GM21526 (cell line): ENCODE measurements around the gene ELAVL1.
"Not testable (repeated sequence)": the region's sequence is repeated elsewhere in the genome, so short reads cannot be mapped to it uniquely, and the experiment has no call there.

Source experiments
- ATAC-seq: cut with Tn5 transposase; IDR thresholded peaks from one replicate; pipeline ENCODE4 v1.9.1; 2021; ENCODE audit warnings: moderate library complexity; ENCODE audit not compliant: unreplicated experiment, low FRiP score

Gene ELAVL1

DNA sequence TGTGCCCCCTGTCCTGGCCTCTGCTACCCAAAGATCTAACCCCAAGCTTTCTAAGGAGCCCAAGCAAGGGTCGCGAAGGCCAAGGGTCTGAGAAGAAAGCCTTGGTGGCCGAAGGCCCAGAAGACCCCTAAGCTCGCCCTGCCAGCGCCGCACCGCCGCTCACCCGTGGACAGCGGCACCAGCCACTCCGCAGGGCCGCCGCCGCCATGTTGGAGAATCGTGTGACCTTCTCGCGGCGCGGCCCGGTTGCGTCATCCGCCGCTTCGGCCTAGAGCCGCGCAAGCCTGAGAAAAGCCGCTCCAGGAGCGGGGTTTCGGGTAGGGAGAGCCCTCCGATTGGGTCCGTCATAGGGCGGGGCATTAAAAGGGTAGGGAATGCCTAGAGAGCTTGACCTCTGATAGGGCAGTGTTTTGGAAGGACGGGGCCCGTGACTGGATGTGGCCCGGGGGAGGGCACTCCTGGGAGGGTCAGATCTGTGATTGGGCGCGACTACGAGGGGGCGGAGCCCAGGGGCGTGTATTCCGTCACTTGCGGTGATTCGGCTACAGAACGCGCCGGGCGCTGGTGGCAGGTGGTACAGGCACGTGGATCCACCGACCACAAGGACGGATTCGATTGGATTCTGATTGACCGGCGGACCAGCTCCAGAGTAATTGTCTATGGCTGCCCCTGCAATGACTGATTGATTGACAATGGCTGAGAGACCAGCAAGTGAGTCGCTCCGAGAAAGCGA, 61.8 kb downstream of the ELAVL1 start, which contains the start of gene TIMM44:
TIMM44 (minus strand) TSS at position 223 of the 733 bp plus-strand sequence; CDS start at position 208, 15 bp downstream.
- peak; percentile 83 for ATAC-seq

- no peak for ATAC-seq
These were observed 62.4 kb downstream of the ELAVL1 start for GRCh38 chr19:7942981-7943443.

DNA sequence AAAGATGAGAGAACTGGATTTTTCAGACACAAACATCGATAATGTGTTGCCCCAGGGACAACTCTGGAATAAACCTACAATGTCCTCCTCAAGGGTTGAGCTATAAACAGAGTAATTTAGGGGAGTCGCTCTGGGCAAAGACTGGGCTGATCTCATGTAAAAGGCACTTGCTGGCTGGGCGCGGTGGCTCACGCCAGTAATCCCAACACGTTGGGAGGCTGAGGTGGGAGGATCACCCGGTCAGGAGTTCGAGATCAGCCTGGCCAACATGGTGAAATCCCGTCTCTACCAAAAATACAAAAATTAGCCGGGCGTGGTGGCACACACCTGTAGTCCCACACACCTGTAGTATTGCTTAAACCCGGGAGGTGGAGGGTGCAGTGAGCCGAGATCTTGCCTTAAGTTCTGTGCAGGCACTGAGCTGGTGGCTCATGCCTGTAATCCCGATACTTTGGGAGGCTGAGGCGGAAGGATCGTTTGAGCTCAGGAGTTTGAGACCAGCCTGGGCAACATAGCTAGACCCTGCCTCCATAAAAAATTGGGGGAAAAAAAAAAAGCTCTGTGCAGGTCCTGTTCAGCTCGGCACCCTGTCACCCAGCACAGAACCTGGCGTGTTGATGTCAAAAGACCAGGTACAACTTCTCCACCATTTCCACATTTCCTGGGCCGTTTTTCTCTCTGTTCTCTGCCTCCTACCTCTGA, 63.4 kb downstream of the ELAVL1 start:
- ATAC-seq, result no peak

DNA sequence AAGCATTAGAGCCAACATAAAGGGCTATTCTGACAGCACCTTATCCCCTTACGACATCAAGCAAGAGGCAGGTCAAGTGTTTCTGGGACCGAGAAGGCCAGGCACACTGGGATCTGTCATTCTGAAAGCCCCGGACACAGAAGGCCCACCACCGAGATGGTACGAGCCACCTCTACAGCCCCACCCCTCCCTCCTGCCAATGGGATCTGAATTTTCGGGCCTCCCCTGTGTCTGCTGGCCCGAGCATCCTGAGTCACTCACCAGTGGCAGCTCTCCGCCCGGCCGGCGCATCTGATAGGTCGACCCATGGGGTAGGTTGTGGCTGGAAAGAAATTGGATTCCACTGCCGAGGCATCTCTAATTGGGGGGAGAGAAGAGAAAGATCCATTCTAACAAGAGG, 64.6 kb downstream of the ELAVL1 start:
- ATAC-seq, result no peak

GRCh38 chr19:7934766-7935165, 70.7 kb downstream of the ELAVL1 start:
- ATAC-seq, result no peak

DNA sequence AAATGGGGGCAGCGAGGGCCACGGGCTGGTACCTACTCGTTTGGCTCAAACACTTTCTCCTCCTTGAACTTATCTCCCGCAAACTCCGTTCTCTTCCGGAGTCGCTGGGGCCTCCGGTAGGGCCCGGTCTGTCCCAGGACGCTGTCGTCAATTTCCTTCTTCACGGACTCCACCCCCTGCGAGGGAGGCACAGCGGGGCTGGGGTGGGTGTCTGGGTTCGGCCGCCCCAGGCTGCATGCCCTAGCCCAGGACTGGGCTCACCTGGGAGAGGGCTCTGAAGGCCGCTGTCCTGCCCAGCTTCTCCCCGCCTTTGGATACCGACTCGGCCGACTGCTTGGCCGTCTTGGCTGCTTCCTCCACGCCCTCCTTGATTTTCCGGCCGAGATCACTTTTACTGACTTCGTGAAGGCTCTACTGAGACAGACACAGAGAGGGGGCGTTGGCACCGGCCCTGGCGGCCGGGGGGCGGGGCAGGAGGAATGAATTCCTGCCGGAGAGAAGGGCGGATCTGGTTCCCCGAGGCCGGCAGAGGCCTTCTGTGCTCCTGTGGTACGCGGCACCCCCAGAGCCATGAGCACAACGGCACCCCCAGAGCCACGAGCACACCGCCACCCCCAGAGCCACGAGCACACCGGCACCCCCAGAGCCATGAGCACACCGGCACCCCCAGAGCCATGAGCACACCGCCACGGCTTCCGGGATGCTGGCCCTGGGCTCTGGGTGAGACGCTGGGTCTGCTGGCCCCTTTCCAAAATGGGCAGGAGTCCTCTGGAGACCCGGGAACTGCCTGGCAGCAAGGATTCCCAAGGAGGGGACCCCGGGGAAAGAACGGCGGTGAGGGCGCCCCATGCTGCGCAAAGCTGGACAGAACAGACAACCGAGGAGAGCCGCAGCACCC, 71.4 kb downstream of the ELAVL1 start:
- no peak for ATAC-seq

DNA sequence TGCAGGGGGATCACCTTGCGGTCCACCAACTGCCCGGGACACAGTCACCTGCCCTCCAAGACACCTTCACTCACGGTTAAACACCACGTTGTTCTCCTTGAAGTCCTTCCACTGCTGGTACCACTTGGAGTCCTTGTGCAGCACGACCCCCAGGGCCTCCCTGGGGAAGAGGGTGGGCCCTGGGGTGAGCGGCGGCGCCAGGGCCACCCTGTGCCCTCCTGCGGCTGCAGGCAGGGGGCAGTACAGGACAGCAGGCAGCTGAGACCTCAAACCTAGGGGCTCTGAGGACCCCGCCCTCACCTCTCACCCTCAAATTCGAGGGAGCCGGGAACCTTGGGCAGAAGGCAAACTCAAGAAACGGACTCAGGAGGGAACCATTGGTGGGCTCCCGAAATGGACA, 72.0 kb downstream of the ELAVL1 start:
- no peak for ATAC-seq

- ATAC-seq, result no peak
These were observed 72.5 kb downstream of the ELAVL1 start for GRCh38 chr19:7932930-7933300.

DNA sequence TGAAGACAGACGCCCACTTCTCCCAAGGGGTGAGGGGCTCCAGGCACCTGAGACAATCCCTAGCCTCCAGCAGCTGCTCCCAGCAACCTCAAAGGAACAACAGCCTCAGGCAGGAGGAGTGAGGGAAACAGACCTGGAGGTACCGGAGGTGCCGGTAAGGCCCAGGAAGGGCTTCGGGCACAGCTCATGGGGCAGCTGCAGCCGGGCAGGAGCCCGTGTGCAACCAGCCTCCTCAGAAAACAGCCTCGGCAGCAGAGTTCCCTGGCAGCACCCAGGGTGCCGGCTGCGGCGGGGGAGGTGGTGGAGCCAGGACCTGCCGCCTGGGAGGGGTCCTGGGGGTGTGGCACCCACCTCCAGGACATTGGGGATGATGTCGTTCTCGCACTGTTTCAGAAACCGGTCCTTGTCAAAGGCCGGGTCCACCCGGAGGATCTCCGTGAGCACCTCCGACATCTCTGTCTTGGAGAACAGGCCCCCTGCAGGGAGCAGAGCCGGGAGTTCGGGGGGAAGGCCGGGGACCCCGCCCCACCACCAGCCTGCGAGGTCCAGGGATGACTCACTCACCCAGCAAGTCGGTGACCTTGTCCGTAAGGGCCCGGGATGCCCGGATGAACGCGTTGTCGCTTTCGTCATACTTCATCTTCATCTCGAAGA, 73.0 kb downstream of the ELAVL1 start:
- ATAC-seq, result no peak

- no peak for ATAC-seq
These were observed 74.0 kb downstream of the ELAVL1 start for GRCh38 chr19:7931221-7932061.

DNA sequence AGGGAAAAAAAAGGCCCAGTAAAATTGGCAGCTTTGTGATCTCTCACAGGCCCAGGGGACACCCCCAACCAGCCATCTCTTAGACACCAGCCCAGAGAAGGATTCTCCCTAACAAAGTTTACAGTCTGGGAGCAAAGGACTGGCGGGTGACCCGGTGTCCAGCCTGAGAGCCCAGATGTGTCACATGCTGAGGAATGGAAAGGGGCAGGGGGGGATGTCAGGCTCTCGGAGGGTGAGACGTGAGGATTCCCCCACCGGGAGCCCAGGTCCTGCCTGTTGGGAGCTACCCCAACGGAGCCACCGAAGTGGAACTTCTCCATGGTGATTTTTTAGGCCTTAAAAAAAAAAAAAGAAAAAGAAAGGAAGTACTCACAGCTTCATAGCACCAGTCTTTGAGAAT, 74.7 kb downstream of the ELAVL1 start:
- ATAC-seq, result no peak

DNA sequence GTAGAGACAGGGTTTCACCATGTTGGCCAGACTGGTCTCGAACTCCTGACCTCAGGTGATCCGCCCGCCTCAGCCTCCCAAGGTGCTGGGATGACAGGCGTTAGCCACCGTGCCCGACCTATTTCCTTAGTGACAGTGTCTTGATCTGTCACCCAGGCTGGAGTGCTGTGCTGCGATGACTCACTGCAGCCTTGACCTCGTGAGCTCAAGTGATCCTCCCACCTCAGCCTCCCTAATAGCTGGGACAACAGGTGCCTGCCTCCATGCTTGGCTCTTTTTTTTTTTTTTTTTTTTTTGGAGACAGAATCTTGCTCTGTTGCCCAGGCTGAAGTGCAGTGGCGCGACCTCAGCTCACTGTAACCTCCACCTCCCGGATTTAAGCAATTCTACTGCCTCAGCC, 75.4 kb downstream of the ELAVL1 start:
- ATAC-seq, result not testable (repeated sequence)

- ATAC-seq, result no peak
These were observed 76.4 kb downstream of the ELAVL1 start for GRCh38 chr19:7928741-7929701.

DNA sequence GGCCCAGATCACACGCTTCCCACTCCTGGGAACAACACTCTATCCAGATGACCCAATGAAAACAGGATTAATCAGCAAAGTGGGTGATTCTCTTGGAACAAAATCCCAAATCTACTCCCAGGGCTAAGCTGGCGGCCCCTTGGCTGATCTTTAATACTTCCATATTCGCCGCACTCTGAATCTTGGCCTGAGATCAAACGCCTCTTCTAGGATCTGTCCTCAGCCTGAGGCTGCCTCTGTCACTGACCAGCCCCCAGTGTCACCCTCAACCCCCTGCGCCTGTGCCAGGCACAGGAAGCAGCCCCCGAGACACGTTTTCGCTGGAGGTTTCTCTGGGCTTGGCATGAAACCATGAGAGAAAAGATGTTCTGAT, 77.1 kb downstream of the ELAVL1 start:
- no peak for ATAC-seq

DNA sequence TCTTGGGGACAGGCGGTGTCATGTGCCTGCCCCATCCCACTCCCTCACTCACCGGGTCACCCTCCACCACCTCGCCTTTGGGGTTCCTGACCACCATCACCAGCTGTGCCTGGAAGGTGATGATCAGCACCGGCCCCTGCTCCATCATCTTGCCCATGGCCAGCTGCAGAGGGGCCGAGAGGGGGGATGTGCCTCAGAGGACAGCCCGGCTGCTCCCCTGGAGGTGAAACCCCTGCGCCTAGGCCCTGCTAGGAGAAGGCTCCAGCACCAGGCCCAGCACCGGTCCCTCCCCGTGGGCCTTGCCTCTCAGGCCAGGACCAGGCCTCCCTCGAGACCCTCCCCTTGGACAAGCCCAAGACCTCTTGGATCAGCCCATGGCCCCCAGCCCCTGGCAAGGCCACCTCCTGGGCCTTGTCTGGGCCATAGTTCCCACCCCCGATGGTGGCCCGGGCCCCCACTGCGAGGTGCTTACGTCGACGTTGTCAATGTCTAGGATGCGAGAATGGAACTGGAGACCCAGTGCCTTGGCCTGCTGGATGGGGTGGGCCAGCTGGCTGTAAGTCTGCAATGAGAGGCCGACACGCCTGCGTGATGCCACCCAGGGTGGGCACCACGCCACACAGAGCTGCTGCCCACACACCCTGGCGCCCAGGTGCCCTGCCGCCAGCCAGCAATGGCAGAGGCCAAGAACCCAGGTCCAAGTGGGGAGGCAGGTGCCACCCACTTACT, 77.7 kb downstream of the ELAVL1 start:
- no peak for ATAC-seq

DNA sequence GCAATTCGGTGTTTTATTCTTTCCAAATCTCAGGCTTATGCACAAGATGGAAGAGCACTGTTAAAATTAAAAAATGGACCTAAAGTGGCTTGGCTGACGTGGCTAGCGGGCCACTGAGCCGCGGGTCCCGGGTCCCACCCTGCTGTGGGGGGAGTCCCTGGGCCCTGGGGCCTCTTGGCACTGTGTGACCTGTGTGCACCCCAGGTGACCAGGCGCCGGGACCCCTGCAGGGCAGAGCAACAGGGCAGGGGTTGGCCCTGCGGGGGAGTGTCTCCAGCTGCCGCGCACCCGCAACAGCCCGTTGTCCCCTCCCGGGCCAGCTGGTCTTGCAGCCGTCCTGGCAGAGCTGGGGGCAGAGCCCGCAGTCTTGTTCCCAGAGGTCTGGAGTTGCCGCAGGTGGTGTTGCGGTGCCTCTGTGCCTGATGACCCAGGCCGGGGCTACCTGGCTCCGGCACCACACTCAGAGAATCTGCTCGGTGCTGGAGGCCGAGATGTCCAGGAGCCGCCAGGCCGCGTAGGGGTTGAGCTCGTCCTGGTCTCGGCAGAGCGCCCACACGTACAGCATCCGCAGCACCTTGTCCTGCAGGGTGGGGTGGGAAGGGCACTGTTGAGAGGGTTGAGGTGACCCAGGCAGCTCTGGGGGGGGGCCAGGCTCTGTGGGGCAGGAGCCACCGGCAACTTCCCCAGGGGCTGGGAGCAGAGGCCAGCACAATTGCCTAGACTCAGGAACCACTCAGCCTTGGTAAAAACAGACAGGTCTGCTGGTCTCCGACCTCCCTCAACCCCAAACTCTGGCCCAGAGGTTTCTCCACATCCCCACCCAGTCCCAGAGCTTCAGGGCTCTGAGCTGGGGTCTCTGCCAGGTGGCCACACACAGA, 78.5 kb downstream of the ELAVL1 start:
- ATAC-seq, result no peak
